NCI-H774 (cell line): Measurements from ENCODE around the gene MTUS2.
"Not testable (repeated sequence)": the region's sequence is repeated elsewhere in the genome, so short reads cannot be mapped to it uniquely, and the experiment has no call there.

ENCODE experiments used
- DNase-seq: peaks from one replicate; lab custom pipeline; 2025; lab: John Stamatoyannopoulos, UW

The MTUS2 gene

GRCh38 chr13:28958441-28958840 is 138.3 kb downstream of the MTUS2 start:
- no peak for DNase-seq

GRCh38 chr13:28964052-28964451 is 143.9 kb downstream of the MTUS2 start:
- DNase-seq, result no peak

- no peak for DNase-seq
These were observed 144.7 kb downstream of the MTUS2 start for GRCh38 chr13:28964803-28965202.

- no peak for DNase-seq
These were observed 147.1 kb downstream of the MTUS2 start for GRCh38 chr13:28967029-28967915.

GRCh38 chr13:28976195-28976594 is 156.1 kb downstream of the MTUS2 start:
- DNase-seq, result no peak

GRCh38 chr13:28976636-28977035 is 156.5 kb downstream of the MTUS2 start:
- DNase-seq, result no peak

GRCh38 chr13:28978574-28978973 is 158.4 kb downstream of the MTUS2 start:
- no peak for DNase-seq

GRCh38 chr13:28981530-28981929 is 161.4 kb downstream of the MTUS2 start:
- DNase-seq, result no peak

- DNase-seq, result peak; percentile 5
These were observed 163.5 kb downstream of the MTUS2 start for GRCh38 chr13:28983641-28984040.

- no peak for DNase-seq
These were observed 164.2 kb downstream of the MTUS2 start for GRCh38 chr13:28984326-28984725.

GRCh38 chr13:28984825-28985224 is 164.7 kb downstream of the MTUS2 start:
- no peak for DNase-seq

GRCh38 chr13:28990378-28990777 is 170.2 kb downstream of the MTUS2 start:
- DNase-seq, result not testable (repeated sequence)

GRCh38 chr13:28991764-28992163 is 171.6 kb downstream of the MTUS2 start:
- no peak for DNase-seq

- no peak for DNase-seq
These were observed 180.7 kb downstream of the MTUS2 start for GRCh38 chr13:29000826-29001225.

- no peak for DNase-seq
These were observed 185.1 kb downstream of the MTUS2 start for GRCh38 chr13:29005035-29005762.

- DNase-seq, result no peak
These were observed 185.6 kb downstream of the MTUS2 start for GRCh38 chr13:29005763-29006120.

GRCh38 chr13:29006359-29006850 is 186.3 kb downstream of the MTUS2 start:
- DNase-seq, result no peak

- DNase-seq, result no peak
These were observed 188.2 kb downstream of the MTUS2 start for GRCh38 chr13:29008296-29008695.

GRCh38 chr13:29020314-29020713 is 200.2 kb downstream of the MTUS2 start:
- DNase-seq, result no peak

GRCh38 chr13:29021311-29021710 is 201.2 kb downstream of the MTUS2 start:
- DNase-seq, result no peak

GRCh38 chr13:29021717-29022116 is 201.6 kb downstream of the MTUS2 start:
- no peak for DNase-seq

- DNase-seq, result no peak
These were observed 202.3 kb downstream of the MTUS2 start for GRCh38 chr13:29022410-29022809.

GRCh38 chr13:29022968-29023367 is 202.8 kb downstream of the MTUS2 start:
- DNase-seq, result no peak
